K562 treated with DMSO at 1 percent for 12 hours (cell line): Measurements from ENCODE around the gene SLC5A5. TPM values are rescaled to one million over a fixed set of nuclear protein-coding genes. Genes with fewer than 3 reads are reported as not detected.

Source experiments
- total RNA-seq: library from RNA; unstranded; fragments of 300-600 nt; gene quantifications from 2 replicates; pipeline ENCODE4 v1.2.3, GENCODE V29; 2022; ENCODE audit not compliant: insufficient read depth

The SLC5A5 gene
- total RNA-seq = not detected in 2 replicates

GRCh38 chr19:17871878-17872250, at the start of gene SLC5A5:
Gene SLC5A5, plus strand, starts transcription at chr19:17871945. Its CDS starts 375 bp downstream, at chr19:17872320.

GRCh38 chr19:17847538-17848366, 24.0 kb upstream of the SLC5A5 start, which contains the start of gene JAK3:
Gene JAK3, minus strand, starts transcription at chr19:17847982. Its CDS starts 3,565 bp downstream, at chr19:17844417.

GRCh38 chr19:17859533-17860330, 12.0 kb upstream of the SLC5A5 start, which contains the start of gene RPL18A:
Gene RPL18A, plus strand, starts transcription at chr19:17859910. Its CDS starts 47 bp downstream, at chr19:17859957.

GRCh38 chr19:17932485-17933338, 61.0 kb downstream of the SLC5A5 start, which contains the start of gene CCDC124:
Gene CCDC124, plus strand, starts transcription at chr19:17933015. Its CDS starts 3,406 bp downstream, at chr19:17936421.

Other genes with a start within 250 kb of the SLC5A5 start
- 0.07 and 0.49 TPM in 2 replicates for gene UNC13A, start 183.6 kb upstream of the SLC5A5 start, total RNA-seq
- gene MAP1S, start 152.5 kb upstream of the SLC5A5 start, total RNA-seq = 72.4 and 81.5 TPM in 2 replicates
- 21.7 and 33.6 TPM in 2 replicates for gene FCHO1, start 120.5 kb upstream of the SLC5A5 start, total RNA-seq
- not detected in 2 replicates for gene B3GNT3, start 76.8 kb upstream of the SLC5A5 start, total RNA-seq
- not detected in 2 replicates for gene INSL3, start 50.4 kb upstream of the SLC5A5 start, total RNA-seq
- 0.10 TPM in 1 of 2 replicates, not detected in the other for gene JAK3, start 24.0 kb upstream of the SLC5A5 start, total RNA-seq
- gene RPL18A, start 12.0 kb upstream of the SLC5A5 start, total RNA-seq = 7,109 and 9,729 TPM in 2 replicates
- 99.3 and 108 TPM in 2 replicates for gene CCDC124, start 61.1 kb downstream of the SLC5A5 start, total RNA-seq
- 4.4 and 17.3 TPM in 2 replicates for gene KCNN1, start 95.2 kb downstream of the SLC5A5 start, total RNA-seq
- gene ARRDC2, start 136.2 kb downstream of the SLC5A5 start, total RNA-seq = 20.7 and 27.8 TPM in 2 replicates
- not detected in 2 replicates for gene IL12RB1, start 215.0 kb downstream of the SLC5A5 start, total RNA-seq
- 4.6 and 13.5 TPM in 2 replicates for gene MAST3, start 225.8 kb downstream of the SLC5A5 start, total RNA-seq